ENCODE data around the gene AEN.

Gene AEN

GRCh38 chr15:88612186-88612796 lies 8.8 kb upstream of the AEN start:
- no peak for DNase-seq

- DNase-seq = no peak
Measured at GRCh38 chr15:88613074-88613944, 7.8 kb upstream of the AEN start.

DNA sequence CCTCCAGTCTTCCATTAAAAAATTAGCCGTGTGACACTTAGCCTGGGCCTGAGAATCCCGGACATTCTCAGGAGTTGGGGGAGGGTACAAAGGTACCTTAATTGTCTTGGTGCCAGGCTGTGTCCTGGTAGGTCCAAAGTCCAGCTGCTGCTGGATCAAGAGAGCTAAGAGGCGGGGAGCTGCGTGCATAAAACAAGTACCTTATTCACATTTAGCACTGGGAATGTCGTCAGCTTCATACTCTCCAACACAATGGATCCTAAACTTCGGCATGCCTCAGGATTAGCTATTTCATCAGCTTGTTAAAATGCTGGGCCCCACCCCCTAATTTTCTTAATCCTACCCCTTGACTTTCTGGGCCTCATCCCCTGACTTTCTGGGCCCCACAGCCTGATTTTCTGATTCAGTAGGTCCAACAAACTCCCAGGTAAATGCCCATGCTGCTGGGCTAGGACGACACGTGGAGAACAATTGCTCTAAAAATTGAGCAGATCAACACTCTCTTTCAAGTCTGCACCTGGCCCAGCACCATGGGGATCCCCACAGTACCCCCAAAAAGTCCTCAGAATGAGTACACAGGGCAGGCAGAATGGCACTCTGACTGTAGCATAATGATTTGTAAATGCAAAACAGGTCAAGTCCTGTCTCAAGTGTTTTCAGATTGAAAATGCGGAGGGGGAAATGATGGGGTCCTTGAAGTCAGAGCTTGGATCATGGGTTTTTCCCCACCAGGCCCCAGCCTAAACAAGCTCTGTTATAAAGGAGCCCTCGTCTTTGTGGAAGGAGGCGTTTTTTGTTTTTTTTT lies 5.6 kb upstream of the AEN start:
- DNase-seq = no peak

DNA sequence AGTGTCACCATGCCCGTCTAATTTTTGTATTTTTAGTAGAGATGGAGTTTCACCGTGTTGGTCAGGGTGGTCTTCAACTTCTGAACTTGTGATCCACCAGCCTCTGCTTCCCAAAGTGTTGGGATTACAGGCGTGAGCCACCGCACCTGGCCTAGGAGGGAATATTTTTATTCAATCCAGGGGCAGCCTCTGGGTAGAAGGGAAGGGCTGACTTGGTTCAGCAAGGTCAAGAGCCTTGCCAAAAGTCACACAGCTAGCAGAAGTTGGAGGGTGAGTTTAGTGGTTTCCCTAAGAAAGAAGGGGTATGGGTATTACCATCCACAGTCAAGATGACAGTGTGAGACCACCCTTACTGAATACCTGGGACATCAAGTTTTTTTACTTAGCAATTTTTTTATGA lies 4.9 kb upstream of the AEN start:
- no peak for DNase-seq

DNA sequence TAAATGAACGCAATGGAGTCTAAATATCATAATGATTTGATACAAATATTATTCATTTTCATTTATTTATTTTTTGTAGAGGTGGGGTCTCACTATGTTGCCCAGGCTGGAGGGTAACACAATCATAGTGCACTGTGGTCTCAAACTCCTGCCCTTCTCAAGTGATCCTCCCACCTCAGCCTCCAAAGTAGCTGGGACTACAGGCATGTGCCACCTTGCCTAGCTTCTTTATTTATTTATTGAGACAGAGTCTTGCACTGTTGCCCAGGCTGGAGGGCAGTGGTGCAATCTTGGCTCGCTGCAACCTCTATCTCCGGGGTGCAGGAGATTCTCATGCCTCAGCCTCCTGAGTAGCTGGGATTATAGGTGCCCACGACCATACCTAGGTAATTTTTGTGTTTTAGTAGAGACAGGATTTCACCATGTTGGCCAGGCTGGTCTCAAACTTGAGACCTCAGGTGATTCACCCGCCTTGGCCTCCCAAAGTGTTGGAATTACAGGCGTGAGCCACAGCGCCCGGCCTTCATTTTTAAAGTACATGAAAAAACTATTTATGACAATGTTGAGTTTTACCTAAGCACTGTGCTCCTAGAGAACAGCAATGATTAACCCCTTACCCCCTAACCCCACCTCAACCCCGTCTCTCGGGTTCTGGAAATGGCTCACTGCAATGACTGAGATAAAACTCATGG lies 4.0 kb upstream of the AEN start:
- DNase-seq = no peak

- no peak for DNase-seq
Measured at GRCh38 chr15:88617790-88618189, 3.4 kb upstream of the AEN start.

DNA sequence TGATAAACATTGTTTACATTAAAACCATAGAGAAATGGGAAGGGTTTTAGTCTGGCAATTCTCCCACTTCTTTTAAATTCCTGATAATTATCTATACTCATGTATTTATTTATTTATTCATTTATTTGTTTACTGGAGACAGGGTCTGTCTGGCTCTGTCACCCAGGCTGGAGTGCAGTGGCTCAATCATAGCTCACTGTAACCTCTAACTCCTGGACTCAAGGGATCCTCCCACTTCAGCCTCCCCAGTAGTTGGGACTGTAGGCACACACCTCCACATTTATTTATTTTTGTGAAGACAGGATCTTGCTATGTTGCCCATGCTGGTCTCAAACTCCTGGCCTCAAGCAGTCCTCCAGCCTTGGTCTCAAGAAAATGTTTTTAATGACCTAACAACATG lies 2.5 kb upstream of the AEN start:
- DNase-seq = no peak

DNA sequence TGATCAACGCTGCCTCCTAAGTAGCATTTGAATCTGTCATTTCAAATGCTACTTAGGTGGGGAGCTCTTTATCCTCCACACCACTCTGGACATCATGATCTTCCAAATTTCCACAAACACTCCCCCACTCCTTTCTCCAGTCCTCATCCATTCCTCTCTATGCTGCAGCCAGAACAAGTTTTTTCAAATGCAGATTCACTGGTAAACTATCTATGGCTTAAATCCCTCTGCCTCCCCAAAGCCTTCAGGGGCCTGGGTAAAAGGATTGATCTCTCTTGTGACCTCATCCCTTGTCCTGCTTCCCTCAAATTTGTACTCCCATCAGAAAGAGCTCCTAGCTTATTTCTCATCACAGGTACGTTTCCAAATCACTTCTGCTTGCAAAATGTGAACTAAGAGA lies 1.3 kb upstream of the AEN start:
- DNase-seq = no peak

GRCh38 chr15:88621789-88622604 lies 857 bp downstream of the AEN start:
- DNase-seq = peak in 1 of 58 donors; percentile 14

- no peak for DNase-seq
Measured at GRCh38 chr15:88622605-88622975, 1.4 kb downstream of the AEN start.

GRCh38 chr15:88623061-88623460 lies 1.9 kb downstream of the AEN start:
- no peak for DNase-seq

DNA sequence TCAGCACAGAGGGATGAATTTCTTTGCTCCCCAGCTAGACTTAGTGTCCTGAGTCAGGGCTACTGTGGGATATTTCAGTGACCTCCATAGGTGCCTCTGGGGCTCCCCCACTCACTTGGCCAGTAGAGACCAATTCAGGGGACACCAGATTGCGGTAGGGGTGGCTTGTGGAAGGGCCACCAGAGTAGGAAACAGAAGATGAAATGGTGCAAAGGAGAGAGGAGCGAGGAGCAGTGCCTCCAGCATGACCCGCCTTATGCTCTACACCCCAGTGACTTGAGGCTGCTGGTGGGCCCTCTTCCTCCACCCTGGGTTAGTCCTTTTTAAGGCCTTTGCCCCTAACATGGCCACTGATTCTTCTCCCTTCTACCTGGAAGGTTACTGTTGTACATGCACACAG lies 2.5 kb downstream of the AEN start:
- DNase-seq = no peak

- DNase-seq = peak in 2 of 58 donors; percentile 12 to 21
Measured at GRCh38 chr15:88624156-88624970, 3.2 kb downstream of the AEN start.

DNA sequence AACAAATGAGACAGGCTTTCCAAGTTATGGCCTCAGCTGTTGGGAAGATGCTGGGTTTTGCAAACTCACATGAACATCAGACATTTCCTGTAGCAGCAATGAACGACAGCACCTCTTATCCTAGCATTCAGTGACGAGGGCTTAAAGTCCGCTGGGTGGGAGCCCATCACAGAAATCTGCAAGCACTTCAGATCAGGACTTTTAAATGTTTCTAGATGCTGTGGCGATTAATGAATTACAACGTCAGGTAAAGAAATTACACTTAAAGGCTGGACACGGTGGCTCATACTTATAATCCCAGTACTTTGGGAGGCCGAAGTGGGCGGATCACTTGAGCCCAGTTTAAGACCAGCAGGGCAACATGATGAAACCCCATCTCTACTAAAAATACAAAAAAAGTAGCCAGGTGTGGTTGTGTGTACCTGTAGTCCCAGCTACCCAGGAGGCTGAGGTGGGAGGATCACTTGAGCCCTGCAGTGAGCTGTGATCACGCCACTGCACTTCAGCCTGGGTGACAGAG lies 3.9 kb downstream of the AEN start:
- no peak for DNase-seq

DNA sequence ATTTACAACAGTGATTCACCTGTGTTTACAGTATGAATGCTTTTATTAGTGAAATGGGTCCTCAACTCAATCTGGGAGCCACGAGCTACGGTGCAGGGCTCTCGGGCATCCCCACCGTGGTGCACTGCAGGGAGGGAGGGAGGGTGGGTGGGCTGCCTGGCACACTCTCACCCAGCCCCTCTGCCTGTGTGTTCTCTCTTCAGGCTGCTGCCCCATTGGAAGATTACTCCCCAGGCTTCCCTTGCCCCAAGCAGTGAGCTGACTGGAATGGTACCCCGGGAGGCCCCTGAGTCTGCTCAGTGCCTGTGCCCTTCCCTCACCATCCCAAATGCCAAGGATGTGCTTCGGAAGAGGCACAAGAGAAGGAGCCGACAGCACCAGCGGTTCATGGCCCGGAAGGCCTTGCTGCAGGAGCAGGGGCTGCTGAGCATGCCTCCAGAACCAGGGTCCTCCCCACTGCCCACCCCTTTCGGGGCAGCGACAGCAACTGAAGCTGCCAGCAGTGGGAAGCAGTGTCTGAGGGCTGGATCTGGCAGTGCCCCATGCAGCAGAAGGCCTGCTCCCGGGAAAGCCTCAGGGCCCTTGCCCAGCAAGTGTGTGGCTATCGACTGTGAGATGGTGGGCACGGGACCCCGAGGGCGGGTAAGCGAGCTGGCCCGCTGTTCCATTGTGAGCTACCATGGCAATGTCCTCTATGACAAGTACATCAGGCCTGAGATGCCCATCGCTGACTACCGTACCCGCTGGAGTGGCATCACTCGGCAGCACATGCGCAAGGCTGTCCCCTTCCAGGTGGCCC lies 5.0 kb downstream of the AEN start:
- DNase-seq = no peak

DNA sequence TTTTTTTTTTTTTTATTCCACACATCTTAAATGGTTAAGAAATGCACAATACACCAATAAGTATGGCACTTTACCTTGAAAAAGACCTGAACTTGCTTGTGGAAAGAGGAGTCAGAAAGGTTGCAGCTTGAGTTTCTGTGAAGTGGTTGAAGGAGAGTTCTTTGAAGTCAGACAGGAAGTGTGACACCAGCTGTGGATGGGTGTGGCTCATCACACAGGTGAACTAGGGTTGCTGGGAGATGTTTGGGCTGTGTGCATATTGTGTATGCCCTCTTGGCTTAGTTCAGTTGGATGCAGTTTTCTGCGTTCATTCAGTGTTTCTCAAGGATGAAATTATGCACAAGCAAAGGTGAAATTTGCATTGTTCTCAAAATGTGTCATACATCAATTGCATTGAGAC lies 6.3 kb downstream of the AEN start:
- no peak for DNase-seq

- DNase-seq = no peak
Measured at GRCh38 chr15:88628018-88628654, 7.0 kb downstream of the AEN start.

GRCh38 chr15:88629071-88629470 lies 7.9 kb downstream of the AEN start:
- no peak for DNase-seq
